Fibroblast of villous mesenchyme (primary cell): Measurements from ENCODE around the gene ZNF521. TPM values are rescaled to one million over a fixed set of nuclear protein-coding genes. Genes with fewer than 3 reads are reported as not detected.
A peak's percentile ranks its signal among the peaks of the same experiment; 100 is the strongest.

Source experiments
- DNase-seq: peaks from one replicate; pipeline ENCODE4 v3.0.0-alpha.2; 2010; ENCODE audit warnings: low read depth
- H3K4me3 ChIP-seq: 2 replicates; pipeline ENCODE4 v1.5.1; 2011; ENCODE audit warnings: low read depth, mild to moderate bottlenecking, low read length
- total RNA-seq: library from RNA; depleted of rRNA; stranded (reverse); fragments of >200 nt; gene quantifications from 2 replicates; pipeline ENCODE4 v1.2.3, GENCODE V29; 2012
- TF ChIP-seq, protein P1 (sequence below): IDR thresholded peaks from 2 replicates; pipeline ENCODE4 v1.5.1; 2012; ENCODE audit warnings: low read depth, mild to moderate bottlenecking, low read length; ENCODE audit not compliant: insufficient read depth

ZNF521 gene
- total RNA-seq, 1 donor: 4.7 TPM

DNA sequence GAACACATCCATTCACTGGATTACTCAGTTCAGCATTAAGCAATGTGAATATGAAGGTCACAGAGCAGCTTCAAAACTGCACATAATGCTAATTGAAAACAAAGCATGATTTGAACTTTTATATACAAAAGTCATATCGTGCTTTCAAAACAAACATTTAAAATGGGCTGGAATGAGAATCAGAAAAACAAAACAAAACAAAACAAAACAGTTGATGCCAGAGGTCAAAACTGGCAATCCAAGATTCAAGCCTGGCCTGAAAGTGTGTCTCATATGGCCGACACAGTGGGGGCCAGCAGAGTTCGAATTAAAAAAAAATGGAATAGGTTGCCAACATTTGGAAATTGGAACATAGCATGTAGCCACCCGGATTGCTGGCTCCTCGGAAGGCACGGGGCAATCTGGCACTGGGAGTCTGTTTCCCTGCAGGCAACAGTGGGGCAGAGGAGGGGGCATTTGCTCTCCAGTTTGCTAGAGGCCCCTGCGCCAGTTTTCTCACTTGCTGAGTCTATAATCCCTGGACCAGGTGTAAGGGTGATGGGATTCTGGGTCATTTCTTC is 294.4 kb downstream of the ZNF521 start:
- H3K4me3 ChIP-seq: no peak overlapping the region
- TF ChIP-seq, protein P1, sequence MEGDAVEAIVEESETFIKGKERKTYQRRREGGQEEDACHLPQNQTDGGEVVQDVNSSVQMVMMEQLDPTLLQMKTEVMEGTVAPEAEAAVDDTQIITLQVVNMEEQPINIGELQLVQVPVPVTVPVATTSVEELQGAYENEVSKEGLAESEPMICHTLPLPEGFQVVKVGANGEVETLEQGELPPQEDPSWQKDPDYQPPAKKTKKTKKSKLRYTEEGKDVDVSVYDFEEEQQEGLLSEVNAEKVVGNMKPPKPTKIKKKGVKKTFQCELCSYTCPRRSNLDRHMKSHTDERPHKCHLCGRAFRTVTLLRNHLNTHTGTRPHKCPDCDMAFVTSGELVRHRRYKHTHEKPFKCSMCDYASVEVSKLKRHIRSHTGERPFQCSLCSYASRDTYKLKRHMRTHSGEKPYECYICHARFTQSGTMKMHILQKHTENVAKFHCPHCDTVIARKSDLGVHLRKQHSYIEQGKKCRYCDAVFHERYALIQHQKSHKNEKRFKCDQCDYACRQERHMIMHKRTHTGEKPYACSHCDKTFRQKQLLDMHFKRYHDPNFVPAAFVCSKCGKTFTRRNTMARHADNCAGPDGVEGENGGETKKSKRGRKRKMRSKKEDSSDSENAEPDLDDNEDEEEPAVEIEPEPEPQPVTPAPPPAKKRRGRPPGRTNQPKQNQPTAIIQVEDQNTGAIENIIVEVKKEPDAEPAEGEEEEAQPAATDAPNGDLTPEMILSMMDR: no peak
- DNase-seq: no peak

- no peak for DNase-seq
- TF ChIP-seq, protein P1: no peak
- H3K4me3 ChIP-seq: no peak overlapping the region
Observed at GRCh38 chr18:25056429-25056828, 295.5 kb downstream of the ZNF521 start.

GRCh38 chr18:25055076-25055475 is 296.9 kb downstream of the ZNF521 start:
- H3K4me3 ChIP-seq: no peak overlapping the region
- TF ChIP-seq, protein P1: no peak
- DNase-seq: no peak

DNA sequence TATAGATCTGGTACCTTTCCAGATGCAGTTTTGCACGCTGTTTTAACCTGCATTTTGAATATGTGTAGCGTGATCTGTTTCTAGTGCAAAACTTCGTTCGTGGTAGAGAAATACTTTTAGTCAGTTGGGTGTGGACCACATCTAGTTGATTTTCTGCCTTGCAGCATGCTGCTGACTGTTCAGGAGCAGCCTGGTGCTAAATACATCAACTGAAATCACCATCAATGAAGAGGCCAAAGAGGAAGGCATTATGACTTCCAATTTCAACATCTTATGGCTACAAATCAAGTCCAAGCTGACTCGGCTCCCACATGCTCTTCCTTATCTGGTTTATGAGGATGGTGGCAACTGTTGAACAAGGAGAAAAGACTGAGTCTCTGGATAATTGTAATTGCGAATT is 298.5 kb downstream of the ZNF521 start:
- TF ChIP-seq, protein P1: no peak
- DNase-seq: peak; percentile 20
- H3K4me3 ChIP-seq: no peak overlapping the region

GRCh38 chr18:25052511-25052921 is 299.4 kb downstream of the ZNF521 start:
- DNase-seq: no peak
- H3K4me3 ChIP-seq: no peak overlapping the region
- TF ChIP-seq, protein P1: no peak

- no peak overlapping the region for H3K4me3 ChIP-seq
- TF ChIP-seq, protein P1: no peak
- DNase-seq: no peak
Observed at GRCh38 chr18:25050605-25051004, 301.4 kb downstream of the ZNF521 start.

DNA sequence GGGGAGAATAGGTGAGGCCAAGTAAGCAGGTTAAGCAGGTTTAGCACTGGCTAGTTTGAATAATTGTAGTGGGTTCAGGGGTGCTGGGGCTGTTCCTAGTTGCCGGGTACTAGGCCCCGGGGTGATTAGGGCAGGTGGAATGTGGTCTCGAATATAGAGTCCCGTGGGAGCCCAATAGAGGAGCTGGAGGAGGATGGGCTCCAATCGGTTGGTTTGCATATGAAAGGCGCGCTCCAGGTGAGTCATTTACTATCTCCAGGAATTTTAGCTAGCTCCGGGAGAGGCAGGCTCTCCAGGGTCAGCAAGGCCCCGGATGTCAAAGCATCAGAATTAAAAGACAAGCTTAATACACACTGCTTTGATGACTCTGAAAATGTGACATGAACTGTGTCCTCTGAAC is 304.0 kb downstream of the ZNF521 start:
- no peak for DNase-seq
- no peak overlapping the region for H3K4me3 ChIP-seq
- TF ChIP-seq, protein P1: no peak
